HG03175 (cell line): ENCODE measurements around the gene LBR.
"Not testable (repeated sequence)": the region's sequence is repeated elsewhere in the genome, so short reads cannot be mapped to it uniquely, and the experiment has no call there.

Experiments used
- ATAC-seq: cut with Tn5 transposase; IDR thresholded peaks from one replicate; pipeline ENCODE4 v1.9.1; 2021; ENCODE audit warnings: mild to moderate bottlenecking, moderate library complexity; ENCODE audit not compliant: unreplicated experiment

Gene LBR

GRCh38 chr1:225386860-225387259, 41.0 kb downstream of the LBR start:
- ATAC-seq = not testable (repeated sequence)

- ATAC-seq = no peak
These were observed 47.1 kb downstream of the LBR start for GRCh38 chr1:225380691-225381090.

GRCh38 chr1:225378880-225379279, 49.0 kb downstream of the LBR start:
- ATAC-seq = no peak

- no peak for ATAC-seq
These were observed 52.8 kb downstream of the LBR start for GRCh38 chr1:225374996-225375395.

- no peak for ATAC-seq
These were observed 54.7 kb downstream of the LBR start for GRCh38 chr1:225373155-225373554.

GRCh38 chr1:225371366-225372010, 56.4 kb downstream of the LBR start:
- ATAC-seq = no peak

GRCh38 chr1:225368036-225368552, 59.7 kb downstream of the LBR start:
- no peak for ATAC-seq

GRCh38 chr1:225366552-225366951, 61.3 kb downstream of the LBR start:
- no peak for ATAC-seq

GRCh38 chr1:225366018-225366417, 61.8 kb downstream of the LBR start:
- ATAC-seq = no peak

GRCh38 chr1:225364439-225364838, 63.4 kb downstream of the LBR start:
- no peak for ATAC-seq

GRCh38 chr1:225362805-225363204, 65.0 kb downstream of the LBR start:
- no peak for ATAC-seq

- ATAC-seq = no peak
These were observed 66.7 kb downstream of the LBR start for GRCh38 chr1:225361176-225361575.

- ATAC-seq = no peak
These were observed 67.7 kb downstream of the LBR start for GRCh38 chr1:225360119-225360518.

GRCh38 chr1:225355863-225356262, 72.0 kb downstream of the LBR start:
- ATAC-seq = no peak

- ATAC-seq = no peak
These were observed 72.9 kb downstream of the LBR start for GRCh38 chr1:225354906-225355305.
